Measurements from ENCODE around the gene TXNRD3.
"Not testable (repeated sequence)": the region's sequence is repeated elsewhere in the genome, so short reads cannot be mapped to it uniquely, and the experiment has no call there.

DNA sequence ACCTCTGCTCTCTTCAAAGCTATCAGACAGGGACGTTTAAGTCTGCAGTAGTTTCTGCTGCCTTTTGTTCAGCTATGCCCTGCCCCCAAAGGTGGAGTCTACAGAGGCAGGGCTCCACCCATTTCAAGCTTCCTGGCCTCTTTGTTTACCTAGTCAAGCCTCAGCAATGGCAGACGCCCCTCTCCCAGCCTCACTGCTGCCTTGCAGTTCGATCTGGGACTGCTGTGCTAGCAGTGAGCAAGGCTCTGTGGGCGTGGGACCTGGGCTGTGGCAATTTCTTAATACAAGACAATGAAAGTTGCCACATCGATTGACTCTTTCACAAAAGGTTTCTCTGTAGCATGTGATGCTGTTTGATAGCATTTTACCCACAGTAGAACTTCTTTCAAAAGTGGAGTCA is 63.4 kb downstream of the TXNRD3 start:
- TF ChIP-seq, protein P1, sequence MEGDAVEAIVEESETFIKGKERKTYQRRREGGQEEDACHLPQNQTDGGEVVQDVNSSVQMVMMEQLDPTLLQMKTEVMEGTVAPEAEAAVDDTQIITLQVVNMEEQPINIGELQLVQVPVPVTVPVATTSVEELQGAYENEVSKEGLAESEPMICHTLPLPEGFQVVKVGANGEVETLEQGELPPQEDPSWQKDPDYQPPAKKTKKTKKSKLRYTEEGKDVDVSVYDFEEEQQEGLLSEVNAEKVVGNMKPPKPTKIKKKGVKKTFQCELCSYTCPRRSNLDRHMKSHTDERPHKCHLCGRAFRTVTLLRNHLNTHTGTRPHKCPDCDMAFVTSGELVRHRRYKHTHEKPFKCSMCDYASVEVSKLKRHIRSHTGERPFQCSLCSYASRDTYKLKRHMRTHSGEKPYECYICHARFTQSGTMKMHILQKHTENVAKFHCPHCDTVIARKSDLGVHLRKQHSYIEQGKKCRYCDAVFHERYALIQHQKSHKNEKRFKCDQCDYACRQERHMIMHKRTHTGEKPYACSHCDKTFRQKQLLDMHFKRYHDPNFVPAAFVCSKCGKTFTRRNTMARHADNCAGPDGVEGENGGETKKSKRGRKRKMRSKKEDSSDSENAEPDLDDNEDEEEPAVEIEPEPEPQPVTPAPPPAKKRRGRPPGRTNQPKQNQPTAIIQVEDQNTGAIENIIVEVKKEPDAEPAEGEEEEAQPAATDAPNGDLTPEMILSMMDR (IDR thresholded peaks at IDR 0.05) = not testable (repeated sequence)
- not testable (repeated sequence) for TF ChIP-seq POLR2A (IDR thresholded peaks at IDR 0.05)

Measured in adrenal gland (tissue), 5 donors.